HepG2 (cell line): Measurements from ENCODE around the gene BCLAF1. TPM values are rescaled to one million over a fixed set of nuclear protein-coding genes. Genes with fewer than 3 reads are reported as not detected.

Source experiments
- FOXC1 ChIP-seq: sonication (generic); formaldehyde crosslinking; IDR thresholded peaks from 2 replicates; pipeline ENCODE4 v1.8.0; 2022; ENCODE audit warnings: mild to moderate bottlenecking, missing genetic modification reagents, borderline replicate concordance
- HOXD1 ChIP-seq: sonication (generic); formaldehyde crosslinking; IDR thresholded peaks from 2 replicates; pipeline ENCODE4 v1.5.0; 2020; ENCODE audit warnings: missing genetic modification reagents
- MATR3 ChIP-seq: sonication (generic); formaldehyde crosslinking; IDR thresholded peaks from 2 replicates; pipeline ENCODE4 v1.4.0; 2020; ENCODE audit warnings: missing genetic modification reagents
- NONO ChIP-seq, 2 experiments: fragments of 450-650 bp in 1 of 2; sonication (generic) in 1 of 2; formaldehyde crosslinking in 1 of 2; IDR thresholded peaks in 1 of 2; conservative IDR thresholded peaks in 1 of 2; 2 replicates each; pipeline versions ENCODE4 v1.6.1 to v1.8.0; 2017 to 2022; ENCODE audit warnings: mild to moderate bottlenecking in 1 of 2, missing genetic modification reagents in 1 of 2, moderate library complexity in 1 of 2
- PCBP2 ChIP-seq: fragments of 200-400 bp; formaldehyde crosslinking; optimal IDR thresholded peaks from 2 replicates; pipeline ENCODE3; 2018; ENCODE audit warnings: low read length, low read depth; ENCODE audit not compliant: poor library complexity, severe bottlenecking
- ZNF20 ChIP-seq: sonication (generic); formaldehyde crosslinking; IDR thresholded peaks from 2 replicates; pipeline ENCODE4 v1.4.0; 2020; ENCODE audit warnings: mild to moderate bottlenecking, moderate library complexity, missing genetic modification reagents
- ZNF333 ChIP-seq: sonication (generic); formaldehyde crosslinking; IDR thresholded peaks from 2 replicates; pipeline ENCODE4 v1.4.0; 2020; ENCODE audit warnings: mild to moderate bottlenecking, missing genetic modification reagents, borderline replicate concordance
- ZNF577 ChIP-seq: sonication (generic); formaldehyde crosslinking; IDR thresholded peaks from 2 replicates; pipeline ENCODE4 v1.4.0; 2020; ENCODE audit warnings: mild to moderate bottlenecking, low read depth, missing genetic modification reagents, borderline replicate concordance
- ZNF83 ChIP-seq: sonication (generic); formaldehyde crosslinking; IDR thresholded peaks from 2 replicates; pipeline ENCODE4 v1.4.0; 2020; ENCODE audit warnings: missing genetic modification reagents, mild to moderate bottlenecking, borderline replicate concordance
- polyA plus RNA-seq, 8 experiments: library from polyadenylated mRNA; depleted of rRNA in 3 of 8; stranded (reverse) in 7 of 8; unstranded in 1 of 8; fragments of >200 nt; fragmentation: Illumina TruSeq in 4 of 8; extraction: Trizol in 4 of 8; gene quantifications; 2 replicates each; pipeline versions ENCODE4 v1.2.1 to v1.2.3, GENCODE V29; 2011 to 2016; ENCODE audit warnings: low read depth in 4 of 8, missing spikeins in 1 of 8, mixed read lengths in 1 of 8; ENCODE audit not compliant: insufficient read depth in 1 of 8
- total RNA-seq, 5 experiments: library from RNA; depleted of rRNA; stranded (reverse); fragments of >200 nt; fragmentation: Illumina TruSeq; extraction: Trizol; gene quantifications; 2 replicates each; pipeline ENCODE4 v1.2.3, GENCODE V29; 2016; ENCODE audit warnings: low read depth in 1 of 5
- TF ChIP-seq, protein P1 (sequence below): sonication (generic); formaldehyde crosslinking; IDR thresholded peaks from 2 replicates; pipeline ENCODE4 v1.8.1; 2023; ENCODE audit warnings: mild to moderate bottlenecking, inconsistent platforms, moderate library complexity, missing genetic modification reagents, borderline replicate concordance
- TF ChIP-seq, protein P2 (sequence below), 2 experiments: IDR thresholded peaks; 2 replicates each; pipeline ENCODE4 v1.6.1; 2011 to 2012; ENCODE audit warnings: low read length in 2 of 2, borderline replicate concordance in 1 of 2, low read depth in 1 of 2, mild to moderate bottlenecking in 1 of 2, moderate library complexity in 1 of 2
- TF ChIP-seq, protein P3 (sequence below), 2 experiments: sonication (generic) in 1 of 2; formaldehyde crosslinking in 1 of 2; IDR thresholded peaks; 2 replicates each; pipeline versions ENCODE4 v1.6.1 to v1.9.0; 2014 to 2022; ENCODE audit warnings: antibody characterized with exemption in 1 of 2, borderline replicate concordance in 1 of 2, inconsistent platforms in 1 of 2, low read depth in 1 of 2, missing genetic modification reagents in 1 of 2
- TF ChIP-seq, protein P4 (sequence below): sonication (generic); formaldehyde crosslinking; IDR thresholded peaks from 2 replicates; pipeline ENCODE4 v1.5.0; 2020; ENCODE audit warnings: mild to moderate bottlenecking, missing genetic modification reagents, moderate library complexity

The BCLAF1 gene
- total and polyA plus RNA-seq, 2 of the 13 experiments (the other 11 are each of a cell fraction or from before 2014, with no cell fraction given) = 55.3 to 292 TPM

DNA sequence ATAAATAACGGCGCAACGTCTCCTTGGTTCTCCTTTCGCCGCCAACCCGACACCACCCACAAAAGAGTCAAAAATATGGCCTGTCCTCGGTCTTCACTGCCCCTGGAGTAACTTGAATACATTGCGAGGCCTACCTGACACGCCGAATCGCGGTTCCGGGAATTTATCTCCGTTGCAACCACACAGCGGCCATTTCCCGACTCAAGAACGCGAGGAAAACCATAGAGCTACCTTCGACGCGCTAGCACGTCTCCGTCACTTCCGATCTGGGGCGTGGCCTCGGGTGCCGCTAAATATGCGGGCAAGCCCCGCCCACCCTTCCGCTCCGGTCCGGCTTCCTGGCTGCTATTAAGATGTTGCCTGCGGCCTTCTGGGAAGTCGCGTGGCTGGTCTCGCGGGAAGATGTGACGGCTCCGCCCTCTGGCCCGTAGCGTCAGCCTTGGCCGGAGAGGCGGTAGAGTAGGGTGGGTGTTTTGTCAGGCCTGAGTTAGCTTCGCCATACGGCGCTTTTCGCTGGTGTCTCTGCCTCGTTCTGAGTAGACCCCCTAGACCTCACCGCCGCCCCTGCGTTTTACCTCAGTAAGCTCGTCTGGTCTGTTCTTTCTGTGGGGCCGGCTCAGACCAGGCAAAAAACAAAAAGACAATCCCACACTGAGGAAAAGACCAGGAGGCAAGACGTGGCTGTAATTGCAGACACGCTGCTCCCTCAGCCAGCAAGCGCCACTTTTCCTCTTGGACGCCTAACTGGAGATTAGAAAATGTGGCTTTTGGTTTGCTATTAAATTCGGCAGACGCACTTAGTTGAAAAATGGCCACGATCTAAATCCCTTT is at the start of gene BCLAF1 (continued):
- TF ChIP-seq, protein P1, sequence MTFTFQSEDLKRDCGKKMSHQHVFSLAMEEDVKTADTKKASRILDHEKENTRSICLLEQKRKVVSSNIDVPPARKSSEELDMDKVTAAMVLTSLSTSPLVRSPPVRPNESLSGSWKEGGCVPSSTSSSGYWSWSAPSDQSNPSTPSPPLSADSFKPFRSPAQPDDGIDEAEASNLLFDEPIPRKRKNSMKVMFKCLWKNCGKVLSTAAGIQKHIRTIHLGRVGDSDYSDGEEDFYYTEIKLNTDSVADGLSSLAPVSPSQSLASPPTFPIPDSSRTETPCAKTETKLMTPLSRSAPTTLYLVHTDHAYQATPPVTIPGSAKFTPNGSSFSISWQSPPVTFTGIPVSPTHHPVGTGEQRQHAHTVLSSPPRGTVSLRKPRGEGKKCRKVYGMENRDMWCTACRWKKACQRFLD (CRISPR knock-in tag) = no peak; the same call in 1 of the 2 replicates
- TF ChIP-seq, protein P2, sequence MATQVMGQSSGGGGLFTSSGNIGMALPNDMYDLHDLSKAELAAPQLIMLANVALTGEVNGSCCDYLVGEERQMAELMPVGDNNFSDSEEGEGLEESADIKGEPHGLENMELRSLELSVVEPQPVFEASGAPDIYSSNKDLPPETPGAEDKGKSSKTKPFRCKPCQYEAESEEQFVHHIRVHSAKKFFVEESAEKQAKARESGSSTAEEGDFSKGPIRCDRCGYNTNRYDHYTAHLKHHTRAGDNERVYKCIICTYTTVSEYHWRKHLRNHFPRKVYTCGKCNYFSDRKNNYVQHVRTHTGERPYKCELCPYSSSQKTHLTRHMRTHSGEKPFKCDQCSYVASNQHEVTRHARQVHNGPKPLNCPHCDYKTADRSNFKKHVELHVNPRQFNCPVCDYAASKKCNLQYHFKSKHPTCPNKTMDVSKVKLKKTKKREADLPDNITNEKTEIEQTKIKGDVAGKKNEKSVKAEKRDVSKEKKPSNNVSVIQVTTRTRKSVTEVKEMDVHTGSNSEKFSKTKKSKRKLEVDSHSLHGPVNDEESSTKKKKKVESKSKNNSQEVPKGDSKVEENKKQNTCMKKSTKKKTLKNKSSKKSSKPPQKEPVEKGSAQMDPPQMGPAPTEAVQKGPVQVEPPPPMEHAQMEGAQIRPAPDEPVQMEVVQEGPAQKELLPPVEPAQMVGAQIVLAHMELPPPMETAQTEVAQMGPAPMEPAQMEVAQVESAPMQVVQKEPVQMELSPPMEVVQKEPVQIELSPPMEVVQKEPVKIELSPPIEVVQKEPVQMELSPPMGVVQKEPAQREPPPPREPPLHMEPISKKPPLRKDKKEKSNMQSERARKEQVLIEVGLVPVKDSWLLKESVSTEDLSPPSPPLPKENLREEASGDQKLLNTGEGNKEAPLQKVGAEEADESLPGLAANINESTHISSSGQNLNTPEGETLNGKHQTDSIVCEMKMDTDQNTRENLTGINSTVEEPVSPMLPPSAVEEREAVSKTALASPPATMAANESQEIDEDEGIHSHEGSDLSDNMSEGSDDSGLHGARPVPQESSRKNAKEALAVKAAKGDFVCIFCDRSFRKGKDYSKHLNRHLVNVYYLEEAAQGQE (IDR thresholded peaks at IDR 0.05; ENCODE audit: borderline replicate concordance in 1 of 2, low read depth in 1 of 2, low read length in 2 of 2) = peak in 1 of 2 experiments; percentile 57; a peak in 1 of 4 replicates
- TF ChIP-seq PCBP2 = no peak
- TF ChIP-seq, protein P3, sequence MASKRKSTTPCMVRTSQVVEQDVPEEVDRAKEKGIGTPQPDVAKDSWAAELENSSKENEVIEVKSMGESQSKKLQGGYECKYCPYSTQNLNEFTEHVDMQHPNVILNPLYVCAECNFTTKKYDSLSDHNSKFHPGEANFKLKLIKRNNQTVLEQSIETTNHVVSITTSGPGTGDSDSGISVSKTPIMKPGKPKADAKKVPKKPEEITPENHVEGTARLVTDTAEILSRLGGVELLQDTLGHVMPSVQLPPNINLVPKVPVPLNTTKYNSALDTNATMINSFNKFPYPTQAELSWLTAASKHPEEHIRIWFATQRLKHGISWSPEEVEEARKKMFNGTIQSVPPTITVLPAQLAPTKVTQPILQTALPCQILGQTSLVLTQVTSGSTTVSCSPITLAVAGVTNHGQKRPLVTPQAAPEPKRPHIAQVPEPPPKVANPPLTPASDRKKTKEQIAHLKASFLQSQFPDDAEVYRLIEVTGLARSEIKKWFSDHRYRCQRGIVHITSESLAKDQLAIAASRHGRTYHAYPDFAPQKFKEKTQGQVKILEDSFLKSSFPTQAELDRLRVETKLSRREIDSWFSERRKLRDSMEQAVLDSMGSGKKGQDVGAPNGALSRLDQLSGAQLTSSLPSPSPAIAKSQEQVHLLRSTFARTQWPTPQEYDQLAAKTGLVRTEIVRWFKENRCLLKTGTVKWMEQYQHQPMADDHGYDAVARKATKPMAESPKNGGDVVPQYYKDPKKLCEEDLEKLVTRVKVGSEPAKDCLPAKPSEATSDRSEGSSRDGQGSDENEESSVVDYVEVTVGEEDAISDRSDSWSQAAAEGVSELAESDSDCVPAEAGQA (IDR thresholded peaks at IDR 0.05; ENCODE audit: low read depth) = peak; percentile 63; the same call in 1 of the 2 replicates
- TF ChIP-seq, protein P3 (CRISPR knock-in tag; IDR thresholded peaks at IDR 0.05; ENCODE audit: borderline replicate concordance) = no peak; the same call in 1 of the 2 replicates
- TF ChIP-seq ZNF83 = no peak
- no peak for TF ChIP-seq ZNF20
- TF ChIP-seq NONO (IDR thresholded peaks at IDR 0.05) = no peak
- TF ChIP-seq NONO (CRISPR knock-in tag; conservative IDR thresholded peaks at IDR 0.05) = peak; percentile 90
- TF ChIP-seq FOXC1 (CRISPR knock-in tag) = peak; percentile 45; the same call in 1 of the 2 replicates
- TF ChIP-seq HOXD1 (CRISPR knock-in tag) = no peak; the same call in 1 of the 2 replicates
- TF ChIP-seq MATR3 (CRISPR knock-in tag) = no peak
- TF ChIP-seq ZNF333 (CRISPR knock-in tag) = no peak
- TF ChIP-seq, protein P4, sequence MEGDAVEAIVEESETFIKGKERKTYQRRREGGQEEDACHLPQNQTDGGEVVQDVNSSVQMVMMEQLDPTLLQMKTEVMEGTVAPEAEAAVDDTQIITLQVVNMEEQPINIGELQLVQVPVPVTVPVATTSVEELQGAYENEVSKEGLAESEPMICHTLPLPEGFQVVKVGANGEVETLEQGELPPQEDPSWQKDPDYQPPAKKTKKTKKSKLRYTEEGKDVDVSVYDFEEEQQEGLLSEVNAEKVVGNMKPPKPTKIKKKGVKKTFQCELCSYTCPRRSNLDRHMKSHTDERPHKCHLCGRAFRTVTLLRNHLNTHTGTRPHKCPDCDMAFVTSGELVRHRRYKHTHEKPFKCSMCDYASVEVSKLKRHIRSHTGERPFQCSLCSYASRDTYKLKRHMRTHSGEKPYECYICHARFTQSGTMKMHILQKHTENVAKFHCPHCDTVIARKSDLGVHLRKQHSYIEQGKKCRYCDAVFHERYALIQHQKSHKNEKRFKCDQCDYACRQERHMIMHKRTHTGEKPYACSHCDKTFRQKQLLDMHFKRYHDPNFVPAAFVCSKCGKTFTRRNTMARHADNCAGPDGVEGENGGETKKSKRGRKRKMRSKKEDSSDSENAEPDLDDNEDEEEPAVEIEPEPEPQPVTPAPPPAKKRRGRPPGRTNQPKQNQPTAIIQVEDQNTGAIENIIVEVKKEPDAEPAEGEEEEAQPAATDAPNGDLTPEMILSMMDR (CRISPR knock-in tag) = no peak
- no peak for TF ChIP-seq ZNF577 (CRISPR knock-in tag)
